Mesendoderm (in vitro differentiated cells): ENCODE results near the gene CAPN14.

ENCODE experiments used
- DNase-seq: peaks from one replicate; pipeline ENCODE4 v3.0.0; 2013
- H2AK5ac ChIP-seq: 2 replicates; pipeline ENCODE4 v1.6.1; 2013; ENCODE audit warnings: low read length, inconsistent platforms
- H2BK120ac ChIP-seq: 2 replicates; pipeline ENCODE4 v1.6.1; 2013; ENCODE audit warnings: low read depth, mild to moderate bottlenecking, low read length, moderate library complexity, mixed read lengths
- H2BK15ac ChIP-seq: replicated peaks from 2 replicates; pipeline ENCODE4 v1.6.1; 2013; ENCODE audit warnings: low read depth, mild to moderate bottlenecking, moderate library complexity
- H2BK5ac ChIP-seq: 2 replicates; pipeline ENCODE4 v1.6.1; 2013; ENCODE audit warnings: low read length, inconsistent platforms
- H3K18ac ChIP-seq: 2 replicates; pipeline ENCODE4 v1.6.1; 2013; ENCODE audit warnings: mild to moderate bottlenecking, low read length, mixed read lengths
- H3K23ac ChIP-seq: one replicate; pipeline ENCODE4 v1.6.1; 2013; ENCODE audit warnings: low read length
- H3K27ac ChIP-seq: 2 replicates; pipeline ENCODE4 v1.5.1; 2013; ENCODE audit warnings: low read depth, mild to moderate bottlenecking, inconsistent platforms, low read length, moderate library complexity
- H3K27me3 ChIP-seq: 2 replicates; pipeline ENCODE4 v1.6.1; 2013; ENCODE audit warnings: low read length, control low read depth, mild to moderate bottlenecking, inconsistent platforms; ENCODE audit not compliant: insufficient read depth, poor library complexity
- H3K36me3 ChIP-seq: 2 replicates; pipeline ENCODE4 v1.6.1; 2013; ENCODE audit warnings: low read length, inconsistent platforms; ENCODE audit not compliant: control insufficient read depth, insufficient read depth
- H3K4ac ChIP-seq: one replicate; pipeline ENCODE4 v1.6.1; 2013; ENCODE audit warnings: low read depth, mild to moderate bottlenecking, low read length, moderate library complexity
- H3K4me1 ChIP-seq: 2 replicates; pipeline ENCODE4 v1.6.1; 2013; ENCODE audit warnings: low read depth, low read length, inconsistent platforms; ENCODE audit not compliant: control insufficient read depth
- H3K4me2 ChIP-seq: 2 replicates; pipeline ENCODE4 v1.6.1; 2013; ENCODE audit warnings: low read length
- H3K4me3 ChIP-seq: 2 replicates; pipeline ENCODE4 v1.5.1; 2013; ENCODE audit warnings: mild to moderate bottlenecking, low read length
- H3K56ac ChIP-seq: one replicate; pipeline ENCODE4 v1.6.1; 2013; ENCODE audit warnings: low read length
- H3K79me1 ChIP-seq: 2 replicates; pipeline ENCODE4 v1.6.1; 2013; ENCODE audit warnings: low read length, inconsistent platforms
- H3K79me2 ChIP-seq: 2 replicates; pipeline ENCODE4 v1.6.1; 2013; ENCODE audit warnings: mild to moderate bottlenecking, low read length; ENCODE audit not compliant: control insufficient read depth, insufficient read depth
- H3K9ac ChIP-seq: 2 replicates; pipeline ENCODE4 v1.6.1; 2013; ENCODE audit warnings: low read length, inconsistent platforms
- H4K5ac ChIP-seq: one replicate; pipeline ENCODE4 v1.6.1; 2013; ENCODE audit warnings: low read length
- H4K8ac ChIP-seq: one replicate; pipeline ENCODE4 v1.6.1; 2013; ENCODE audit warnings: low read depth, mild to moderate bottlenecking, control low read depth, low read length, moderate library complexity
- WGBS: extraction: QIAGEN DNeasy Blood & Tissue Kit; methylation state at CpG from one replicate; pipeline ENCODE4 v1.1.7; 2013; ENCODE audit warnings: low lambda C conversion rate, missing lambda C conversion rate; ENCODE audit not compliant: insufficient coverage; ENCODE audit errors: extremely low coverage; 5-methylcytosine and 5-hydroxymethylcytosine counted together

CAPN14 gene

DNA sequence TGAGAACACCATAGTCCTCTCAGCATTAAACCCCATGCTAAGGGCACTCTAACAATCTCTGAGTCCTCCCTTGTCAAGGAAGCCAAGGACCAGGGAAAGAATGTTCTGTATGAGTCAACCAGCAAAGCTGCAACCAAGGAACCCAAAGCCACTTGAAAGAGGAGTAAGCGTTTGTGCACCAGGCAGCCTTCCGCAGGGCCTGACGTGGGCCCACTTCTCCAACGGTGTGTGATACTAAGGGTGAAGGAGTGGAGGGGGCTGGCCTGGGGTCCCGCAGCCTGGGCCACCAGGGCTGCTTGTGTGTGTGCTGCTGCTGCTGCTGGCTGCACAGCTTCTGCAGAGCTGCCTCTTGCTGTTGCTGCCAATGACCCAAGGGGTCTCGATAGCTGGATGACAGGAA, 49.0 kb downstream of the CAPN14 start:
- Histone ChIP-seq H2BK15ac (no peak overlapping the region), H4K5ac (no peak overlapping the region), H2BK120ac (no peak overlapping the region), H3K79me2 (no peaks in the 10 kb centered on the region), H3K79me1 (no peaks in the 10 kb centered on the region), H3K4me3 (no peak overlapping the region), H3K23ac (no peak overlapping the region), H3K36me3 (no peaks in the 10 kb centered on the region), H2AK5ac (no peak overlapping the region), H3K4me1 (no peaks in the 10 kb centered on the region), H3K27me3 (no peaks in the 10 kb centered on the region), H3K4me2 (no peak overlapping the region), H3K9ac (no peak overlapping the region), H3K56ac (no peak overlapping the region), H3K27ac (no peak overlapping the region), H3K4ac (no peak overlapping the region), H3K18ac (no peak overlapping the region), H2BK5ac (no peak overlapping the region), H4K8ac (no peak overlapping the region)
- DNase-seq: no peak
- no CpG with 5 or more reads among the region's 6 CpGs for WGBS

DNA sequence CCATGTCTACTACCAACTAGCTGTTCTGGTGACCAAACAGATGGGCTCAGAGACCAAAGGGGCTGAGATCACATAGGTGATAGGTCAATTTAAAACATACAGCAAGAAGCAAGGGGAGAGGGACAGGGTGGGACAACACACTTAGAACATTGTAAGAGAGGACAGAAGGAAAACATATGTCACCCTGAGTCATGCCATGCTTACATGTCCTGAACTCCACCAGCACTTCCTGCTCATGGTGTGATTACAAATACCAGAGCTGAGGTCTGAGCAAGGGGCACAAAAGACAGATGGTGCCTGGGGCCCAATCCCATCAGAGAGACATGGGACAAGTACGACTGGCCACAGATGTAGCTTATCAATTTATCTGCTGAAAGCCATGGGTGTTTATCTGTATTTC, 50.4 kb downstream of the CAPN14 start:
- Histone ChIP-seq H2BK120ac (no peak overlapping the region), H3K23ac (no peak overlapping the region), H4K5ac (no peak overlapping the region), H3K36me3 (no peaks in the 10 kb centered on the region), H3K27me3 (no peaks in the 10 kb centered on the region), H2BK15ac (no peak overlapping the region), H3K79me2 (no peaks in the 10 kb centered on the region), H4K8ac (no peak overlapping the region), H3K4me3 (no peak overlapping the region), H3K27ac (no peak overlapping the region), H2BK5ac (no peak overlapping the region), H3K18ac (no peak overlapping the region), H3K9ac (no peak overlapping the region), H3K4me2 (no peak overlapping the region), H3K4me1 (peaks cover 3% of the 10 kb centered on the region), H2AK5ac (no peak overlapping the region), H3K56ac (no peak overlapping the region), H3K79me1 (no peaks in the 10 kb centered on the region), H3K4ac (no peak overlapping the region)
- peak; percentile 23 for DNase-seq
- no CpG with 5 or more reads among the region's 1 CpG for WGBS

DNA sequence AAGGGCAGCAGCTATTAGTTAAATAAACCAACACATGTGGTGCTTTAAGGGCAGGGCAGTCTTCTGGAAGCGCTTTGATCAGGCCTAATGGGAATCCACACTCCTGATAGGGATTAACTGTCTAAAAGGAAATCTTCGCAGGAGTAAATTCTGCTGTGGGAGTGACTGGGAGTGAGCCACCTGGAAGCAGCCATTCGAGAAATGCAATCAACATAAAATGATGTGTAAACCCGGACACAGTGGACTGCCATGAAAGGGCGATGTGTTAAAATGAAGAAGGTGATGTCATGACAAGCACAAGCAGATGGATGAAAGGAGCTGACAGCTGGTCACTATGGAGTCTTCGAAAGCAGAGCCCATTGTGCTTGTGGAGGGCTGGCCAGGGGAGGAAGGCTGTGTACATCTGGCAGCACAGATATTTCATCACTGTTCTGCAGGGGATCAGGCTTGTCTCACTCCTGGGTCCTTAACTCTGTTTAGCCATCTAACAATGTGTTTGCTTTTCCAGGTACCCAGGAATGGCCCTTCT, 54.2 kb downstream of the CAPN14 start:
- WGBS: no CpG with 5 or more reads among the region's 6 CpGs
- no peak overlapping the region for H3K4me3 ChIP-seq
- no peak overlapping the region for H2BK5ac ChIP-seq
- no peaks in the 10 kb centered on the region for H3K36me3 ChIP-seq
- H2BK15ac ChIP-seq: no peak overlapping the region
- no peak overlapping the region for H3K18ac ChIP-seq
- no peak overlapping the region for H4K8ac ChIP-seq
- no peak overlapping the region for H4K5ac ChIP-seq
- H3K27ac ChIP-seq: no peak overlapping the region
- peaks cover 3% of the 10 kb centered on the region for H3K4me1 ChIP-seq
- H3K23ac ChIP-seq: no peak overlapping the region
- no peak overlapping the region for H3K56ac ChIP-seq
- H3K27me3 ChIP-seq: no peaks in the 10 kb centered on the region
- H3K79me2 ChIP-seq: no peaks in the 10 kb centered on the region
- no peak overlapping the region for H2AK5ac ChIP-seq
- DNase-seq: peak; percentile 22
- H3K4ac ChIP-seq: no peak overlapping the region
- no peak overlapping the region for H3K9ac ChIP-seq
- no peak overlapping the region for H2BK120ac ChIP-seq
- H3K4me2 ChIP-seq: no peak overlapping the region
- H3K79me1 ChIP-seq: no peaks in the 10 kb centered on the region

DNA sequence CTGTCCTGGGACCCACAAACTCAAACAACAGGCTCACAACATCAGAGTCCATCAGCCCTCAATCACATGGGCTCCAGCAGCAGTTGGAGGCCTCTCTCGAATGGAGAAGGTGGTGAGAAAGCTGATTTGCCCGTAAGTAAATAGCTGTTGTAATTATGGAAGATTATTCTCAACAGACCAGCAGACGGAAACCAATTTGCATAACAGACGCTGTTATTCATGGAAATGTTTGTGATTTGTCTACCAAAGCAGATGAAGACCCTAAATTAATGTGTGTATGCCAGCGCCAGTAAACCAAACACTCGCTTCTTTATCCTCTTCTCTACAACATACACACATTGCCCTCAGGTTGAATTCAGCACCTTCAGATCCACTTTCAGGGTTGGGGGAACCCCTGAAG, 55.7 kb downstream of the CAPN14 start:
- no peak overlapping the region for H3K4me2 ChIP-seq

DNA sequence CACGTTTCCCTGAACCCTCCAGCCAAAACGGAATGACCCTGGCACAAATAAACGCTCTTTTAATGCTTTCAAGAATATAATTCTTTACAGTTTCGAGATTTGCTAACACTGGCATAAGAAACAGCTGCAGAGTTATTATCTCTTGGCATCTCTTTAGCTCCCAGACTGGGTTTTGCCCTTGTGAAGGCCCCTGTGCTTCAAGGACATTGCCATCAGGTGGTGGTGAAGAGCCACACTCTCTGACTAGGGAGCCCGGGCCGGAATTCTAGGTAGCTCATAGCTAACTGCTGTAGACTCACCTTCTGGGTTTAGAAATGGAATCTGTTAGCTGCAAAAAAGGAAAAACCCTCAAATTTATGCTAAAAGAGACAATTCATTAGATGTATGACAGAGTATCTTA, 65.8 kb downstream of the CAPN14 start:
- H3K79me1 ChIP-seq: no peaks in the 10 kb centered on the region
- H2BK15ac ChIP-seq: no peak overlapping the region
- no peak overlapping the region for H3K56ac ChIP-seq
- H3K36me3 ChIP-seq: no peaks in the 10 kb centered on the region
- no peak overlapping the region for H2AK5ac ChIP-seq
- H3K27ac ChIP-seq: no peak overlapping the region
- H3K79me2 ChIP-seq: no peaks in the 10 kb centered on the region
- H3K23ac ChIP-seq: no peak overlapping the region
- H3K9ac ChIP-seq: no peak overlapping the region
- peak; percentile 67 for DNase-seq
- no peak overlapping the region for H2BK120ac ChIP-seq
- H3K18ac ChIP-seq: no peak overlapping the region
- no CpG with 5 or more reads among the region's 6 CpGs for WGBS
- no peak overlapping the region for H3K4ac ChIP-seq
- no peak overlapping the region for H4K5ac ChIP-seq
- H3K4me3 ChIP-seq: no peak overlapping the region
- no peaks in the 10 kb centered on the region for H3K4me1 ChIP-seq
- H3K27me3 ChIP-seq: no peaks in the 10 kb centered on the region
- H4K8ac ChIP-seq: no peak overlapping the region
- no peak overlapping the region for H3K4me2 ChIP-seq
- H2BK5ac ChIP-seq: no peak overlapping the region

More for the DNA sequence above, 55.7 kb downstream of the CAPN14 start:
- Histone ChIP-seq H3K79me2 (no peaks in the 10 kb centered on the region), H3K79me1 (no peaks in the 10 kb centered on the region), H3K27me3 (no peaks in the 10 kb centered on the region), H3K4me3 (no peak overlapping the region), H3K4me1 (peaks cover 3% of the 10 kb centered on the region), H2AK5ac (no peak overlapping the region), H2BK15ac (no peak overlapping the region), H4K5ac (no peak overlapping the region), H3K18ac (no peak overlapping the region), H2BK5ac (no peak overlapping the region), H3K56ac (no peak overlapping the region), H2BK120ac (no peak overlapping the region), H3K27ac (no peak overlapping the region), H4K8ac (no peak overlapping the region), H3K4ac (no peak overlapping the region), H3K36me3 (no peaks in the 10 kb centered on the region), H3K23ac (no peak overlapping the region), H3K9ac (no peak overlapping the region)
- no CpG with 5 or more reads among the region's 6 CpGs for WGBS
- no peak for DNase-seq

DNA sequence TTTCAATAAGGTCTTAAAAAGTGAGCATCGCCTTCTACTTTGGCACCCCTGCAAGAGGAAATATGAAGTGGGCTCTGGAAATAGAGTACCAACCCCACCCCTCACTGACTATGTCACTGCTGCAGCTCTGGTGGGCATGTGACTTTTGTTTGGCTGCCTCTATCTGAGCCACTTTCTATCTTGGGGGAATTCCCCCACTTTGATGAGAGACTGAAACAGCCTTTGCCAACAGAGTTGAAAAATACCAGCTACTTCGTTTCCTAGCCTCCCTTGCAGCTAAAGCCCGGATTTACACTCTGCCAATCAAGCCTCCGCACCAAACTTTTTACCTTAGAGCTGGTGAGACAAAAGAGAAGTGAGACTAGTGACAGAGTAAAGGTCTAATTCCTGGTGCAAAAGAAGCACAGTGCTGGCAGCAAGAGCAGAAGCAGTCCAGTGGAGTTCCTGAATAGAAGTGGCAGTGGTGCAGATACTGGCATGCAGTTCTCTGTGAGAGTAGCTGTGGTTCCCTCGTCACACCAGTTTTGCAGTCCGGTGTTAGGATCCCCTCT, 67.1 kb downstream of the CAPN14 start:
- no peak overlapping the region for H3K9ac ChIP-seq
- WGBS: no CpG with 5 or more reads among the region's 6 CpGs
- H3K4me3 ChIP-seq: no peak overlapping the region
- H3K56ac ChIP-seq: no peak overlapping the region
- DNase-seq: no peak
- no peaks in the 10 kb centered on the region for H3K79me2 ChIP-seq
- H3K23ac ChIP-seq: no peak overlapping the region
- H2AK5ac ChIP-seq: no peak overlapping the region
- H2BK120ac ChIP-seq: no peak overlapping the region
- H3K27me3 ChIP-seq: no peaks in the 10 kb centered on the region
- H3K4ac ChIP-seq: no peak overlapping the region
- no peak overlapping the region for H2BK15ac ChIP-seq
- H3K27ac ChIP-seq: no peak overlapping the region
- no peaks in the 10 kb centered on the region for H3K36me3 ChIP-seq
- no peak overlapping the region for H2BK5ac ChIP-seq
- H4K5ac ChIP-seq: no peak overlapping the region
- H4K8ac ChIP-seq: no peak overlapping the region
- no peak overlapping the region for H3K18ac ChIP-seq
- H3K79me1 ChIP-seq: no peaks in the 10 kb centered on the region
- H3K4me2 ChIP-seq: no peak overlapping the region
- no peaks in the 10 kb centered on the region for H3K4me1 ChIP-seq
